GF-D8 (cell line): ENCODE results near the gene RNF214.

Experiments
- DNase-seq: peaks from one replicate; lab custom pipeline; 2025; lab: John Stamatoyannopoulos, UW

Gene RNF214

DNA sequence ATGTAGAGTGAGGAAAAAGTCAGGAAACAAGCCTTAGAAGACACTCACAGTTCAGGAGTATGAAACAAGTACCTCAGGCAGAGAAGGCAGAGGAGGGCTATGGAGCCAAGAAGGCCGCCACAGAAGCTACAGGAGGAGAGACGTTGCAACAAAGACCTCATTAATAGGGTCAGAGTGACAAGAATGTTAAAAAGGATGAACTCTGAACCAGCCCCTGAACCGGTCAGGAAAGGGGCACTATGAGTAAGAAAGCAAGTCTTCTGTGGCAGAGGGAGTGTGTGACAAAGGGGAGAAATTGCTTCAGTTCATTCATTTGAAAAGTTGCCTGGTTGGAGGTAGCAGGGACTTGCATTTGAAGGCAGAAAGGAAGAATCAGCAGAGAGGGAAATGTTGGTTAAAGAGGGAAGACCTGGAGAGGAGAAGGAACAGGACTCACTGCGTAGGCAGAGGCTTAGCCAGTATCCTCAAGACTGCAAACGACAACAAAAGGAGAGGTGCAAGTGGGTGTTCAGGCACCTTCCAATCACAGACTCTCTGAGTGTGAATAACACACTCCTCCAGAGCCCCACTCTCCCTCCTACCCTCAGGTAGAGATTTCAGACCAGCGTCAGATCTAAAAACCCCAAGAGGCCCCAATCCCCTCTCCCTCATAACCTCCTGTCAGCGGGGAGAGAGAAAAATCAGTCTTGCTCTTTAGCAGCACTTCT lies 17.9 kb upstream of the RNF214 start:
- no peak for DNase-seq

DNA sequence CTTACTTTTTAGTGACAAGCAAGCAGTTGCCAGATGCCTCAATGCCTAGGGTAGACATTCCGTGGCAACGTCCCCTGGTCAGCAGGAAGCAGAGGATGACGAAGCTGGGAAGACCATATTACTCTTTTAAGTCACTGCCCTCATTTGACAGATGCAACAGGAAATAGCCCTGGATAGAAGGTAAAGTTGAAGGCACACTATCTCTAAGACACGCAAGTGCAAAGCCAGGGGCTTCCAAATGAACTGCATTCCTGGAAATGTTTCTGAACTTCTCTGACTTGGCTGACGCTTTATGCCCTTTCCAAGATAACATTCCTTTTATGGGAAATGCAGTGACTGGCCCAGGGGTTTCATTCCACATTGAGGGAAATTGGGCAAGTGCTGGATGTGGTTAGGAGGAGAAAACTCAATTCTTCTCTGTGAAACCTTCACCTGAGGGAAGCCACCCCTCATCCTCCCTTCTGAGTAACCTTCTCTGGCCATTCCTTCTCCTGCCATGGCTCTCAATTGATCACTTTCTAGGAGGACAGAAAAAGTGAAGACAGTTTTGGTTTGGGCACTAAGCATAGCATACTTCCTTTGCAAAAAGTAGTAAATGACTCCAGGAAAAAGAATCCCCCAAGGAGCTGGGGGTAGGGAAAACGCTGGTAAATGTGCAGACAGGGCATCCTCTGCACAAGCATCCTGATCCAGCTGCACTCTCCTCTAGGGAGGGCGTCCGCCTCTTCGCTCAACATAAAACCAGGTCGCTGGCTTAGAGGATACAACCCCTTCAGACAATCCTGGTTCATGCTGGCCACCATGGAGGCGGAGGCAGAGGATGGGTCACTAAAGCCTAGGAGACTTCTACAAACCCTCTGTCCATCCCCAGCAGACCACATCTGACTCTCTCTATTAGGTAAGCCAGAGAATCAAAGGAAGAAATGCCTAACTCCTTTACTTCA lies 15.1 kb upstream of the RNF214 start:
- DNase-seq = no peak

DNA sequence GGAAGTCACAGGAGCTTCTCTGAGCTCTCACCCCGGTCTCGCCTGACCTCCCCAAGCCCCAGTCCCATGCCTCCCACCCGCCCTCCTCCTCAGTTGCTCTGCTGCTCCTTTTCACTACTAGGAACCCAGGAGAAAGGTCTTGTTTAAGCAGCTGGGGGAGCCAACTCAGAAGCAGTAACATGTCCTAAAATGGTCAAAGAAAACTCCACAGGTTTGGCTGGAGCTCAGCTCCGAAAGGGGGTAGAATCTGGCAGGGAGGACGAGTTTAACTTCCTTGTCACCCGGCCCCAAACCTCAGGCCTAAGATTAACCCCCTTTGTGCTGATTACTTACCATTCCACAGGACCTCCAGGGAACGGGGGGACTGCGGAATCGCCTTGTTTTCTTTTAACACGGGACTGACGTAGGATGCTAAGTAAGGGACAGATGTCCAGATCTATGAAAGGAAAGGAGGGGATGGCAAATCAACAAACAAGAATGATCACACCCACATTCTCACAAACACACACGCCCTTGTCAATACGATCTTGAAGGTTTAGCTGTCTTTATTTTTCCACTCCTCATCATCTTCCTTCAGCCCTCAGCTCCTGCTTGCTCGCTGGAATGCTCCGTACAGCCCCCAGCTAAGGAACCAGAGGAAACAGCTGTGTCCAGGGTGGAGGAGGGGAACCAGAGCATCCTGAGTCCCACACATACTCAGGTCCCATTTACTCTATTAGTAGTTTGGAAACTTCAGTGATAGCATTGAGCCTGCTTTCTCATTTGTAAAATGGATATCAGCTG lies 14.1 kb upstream of the RNF214 start:
- DNase-seq = no peak

DNA sequence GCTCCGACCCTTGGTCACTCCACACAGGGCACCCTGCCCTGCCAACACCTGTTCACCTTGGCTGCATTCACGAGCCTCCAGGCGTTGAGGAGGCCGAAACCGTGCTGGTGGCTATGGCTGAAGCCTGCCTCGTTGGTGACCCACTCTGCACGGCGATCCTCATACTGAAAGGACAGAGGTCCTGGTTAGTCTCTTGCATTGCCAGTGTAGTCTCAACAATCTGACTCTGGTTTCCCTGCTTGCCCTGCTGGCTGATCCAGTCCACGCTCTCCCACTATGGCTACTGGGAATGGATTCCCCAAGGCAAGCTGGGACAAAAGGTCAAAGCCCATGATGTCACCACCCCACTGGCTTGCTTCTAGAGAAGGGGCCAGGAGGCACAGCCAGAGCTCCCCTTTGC lies 13.5 kb upstream of the RNF214 start:
- DNase-seq = no peak

DNA sequence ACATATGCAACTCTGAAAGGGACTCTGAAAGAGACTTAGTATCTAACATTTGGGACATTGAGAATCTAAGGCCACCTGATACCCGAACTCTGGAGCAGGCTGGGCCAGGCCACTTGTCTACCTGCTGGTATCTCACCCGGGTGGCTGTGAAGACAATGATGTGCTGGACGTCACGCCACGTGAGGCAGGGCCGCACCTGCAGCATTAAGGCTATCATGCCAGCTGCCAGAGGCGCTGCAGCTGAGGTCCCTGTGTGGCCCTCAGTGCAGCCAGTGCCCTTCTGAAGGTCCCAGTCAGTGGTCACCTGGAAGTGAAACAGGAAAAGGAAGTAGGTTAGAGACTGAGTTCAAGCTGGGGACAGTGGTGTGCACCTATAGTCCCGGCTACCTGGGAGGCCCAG lies 13.0 kb upstream of the RNF214 start:
- no peak for DNase-seq

DNA sequence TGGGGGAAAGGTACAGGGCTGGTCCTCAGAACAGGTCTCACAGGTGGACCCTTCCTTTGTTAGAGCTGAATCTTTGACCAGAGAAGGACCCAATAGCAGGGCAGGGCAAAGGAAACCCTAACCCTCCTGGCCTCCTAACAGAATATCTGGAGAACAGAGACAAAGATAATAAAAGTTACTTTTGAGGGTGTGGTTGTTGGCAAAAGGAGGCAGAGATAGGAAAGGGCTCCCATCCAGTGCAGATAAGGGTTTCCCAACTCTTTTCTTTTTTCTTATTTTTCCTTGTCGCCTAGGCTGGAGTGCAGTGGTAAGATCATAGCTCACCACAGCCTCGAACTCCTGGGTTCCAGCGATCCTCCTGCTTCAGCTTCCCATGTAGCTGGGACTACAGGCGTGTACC lies 12.5 kb upstream of the RNF214 start:
- DNase-seq = no peak

DNA sequence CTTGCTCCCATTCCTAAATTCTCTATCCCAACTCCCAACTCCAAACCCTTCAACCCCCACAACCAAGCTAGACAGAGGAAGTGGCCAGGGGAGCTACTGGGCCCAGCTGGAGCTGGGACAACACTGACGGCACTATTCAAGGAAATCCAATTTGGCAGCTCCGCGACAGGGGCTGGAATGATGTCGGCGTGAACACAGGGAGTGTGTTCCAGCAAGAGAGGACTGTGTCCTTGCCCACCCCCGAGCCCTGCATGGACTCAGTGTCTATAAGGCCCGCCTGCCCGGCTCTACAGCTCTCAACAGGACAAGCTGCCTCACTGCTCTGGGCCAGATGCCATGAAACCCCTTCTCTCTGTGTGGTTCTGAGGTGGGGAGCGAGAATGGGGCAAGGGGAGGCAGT lies 11.9 kb upstream of the RNF214 start:
- DNase-seq = no peak

DNA sequence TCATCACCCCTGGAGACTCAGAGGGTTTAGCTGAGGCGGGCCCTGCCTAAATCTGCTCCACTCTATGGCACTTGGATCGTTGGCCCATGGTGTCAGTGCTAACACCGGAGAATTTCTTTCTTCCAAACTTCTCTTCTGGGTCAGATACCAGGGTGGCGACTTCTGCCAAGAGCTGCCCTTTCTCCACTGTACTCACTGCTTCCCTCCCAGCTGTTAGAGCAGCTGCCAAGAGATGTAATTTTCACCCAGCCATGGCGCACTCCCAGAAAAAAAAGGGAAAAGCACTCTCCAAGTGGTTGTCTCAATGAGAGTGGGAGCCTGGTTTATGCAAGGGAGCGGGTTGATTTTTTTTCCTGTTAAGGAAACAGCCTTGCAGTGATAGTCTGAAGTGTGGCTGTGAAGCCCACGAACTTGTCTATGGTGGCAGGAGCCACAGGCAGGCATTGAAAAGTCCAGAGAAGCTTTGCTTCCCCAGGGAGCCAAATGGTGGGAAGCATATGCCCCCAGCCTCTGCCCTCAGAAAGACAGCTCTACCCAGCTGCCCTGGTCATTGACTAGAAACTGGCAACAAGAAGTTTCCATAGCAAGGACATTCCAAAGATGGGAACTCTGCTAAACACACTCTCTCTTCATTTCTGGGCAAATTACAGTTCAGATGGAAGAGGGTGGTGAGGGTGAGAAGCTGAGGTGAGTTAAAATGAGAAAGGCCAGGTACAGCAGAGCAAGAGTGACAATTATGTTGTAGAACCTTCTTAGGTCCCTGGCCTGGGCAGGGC lies 11.3 kb upstream of the RNF214 start:
- DNase-seq = no peak

DNA sequence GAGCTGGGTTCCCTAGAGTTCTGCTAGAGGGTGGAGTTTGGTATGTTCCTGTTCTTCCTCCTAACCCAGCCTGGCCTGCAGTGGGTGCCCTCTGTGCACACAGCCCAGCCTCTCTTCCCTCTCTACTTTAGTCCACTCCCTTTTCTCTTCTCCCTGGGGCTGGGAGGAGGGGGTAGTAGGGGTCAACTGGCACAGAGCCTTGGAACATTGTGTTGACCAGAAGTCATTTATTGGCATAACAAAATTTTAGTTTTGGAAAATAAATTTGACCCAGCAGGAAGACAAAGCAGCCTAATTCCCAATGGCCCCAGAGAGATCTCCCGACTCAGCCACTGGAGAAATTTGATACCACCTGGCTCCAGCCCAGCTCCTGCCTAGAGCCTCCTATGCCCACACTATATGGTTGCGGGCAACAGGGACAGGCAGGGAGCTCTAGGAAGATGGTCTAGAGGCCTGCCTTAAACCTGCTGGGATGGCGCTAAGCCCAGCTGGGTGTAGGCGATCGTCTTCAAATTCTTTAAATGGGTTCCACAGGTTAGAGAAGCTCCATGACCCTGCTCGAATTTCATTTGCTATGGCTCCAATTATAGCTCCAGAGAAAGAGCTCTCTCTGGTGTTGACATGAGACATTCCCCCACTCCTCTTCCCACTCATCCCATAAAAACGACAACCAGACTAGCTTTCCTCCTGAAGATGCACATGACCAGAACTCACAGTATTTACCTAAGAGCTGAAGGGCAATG lies 10.5 kb upstream of the RNF214 start:
- DNase-seq = no peak

DNA sequence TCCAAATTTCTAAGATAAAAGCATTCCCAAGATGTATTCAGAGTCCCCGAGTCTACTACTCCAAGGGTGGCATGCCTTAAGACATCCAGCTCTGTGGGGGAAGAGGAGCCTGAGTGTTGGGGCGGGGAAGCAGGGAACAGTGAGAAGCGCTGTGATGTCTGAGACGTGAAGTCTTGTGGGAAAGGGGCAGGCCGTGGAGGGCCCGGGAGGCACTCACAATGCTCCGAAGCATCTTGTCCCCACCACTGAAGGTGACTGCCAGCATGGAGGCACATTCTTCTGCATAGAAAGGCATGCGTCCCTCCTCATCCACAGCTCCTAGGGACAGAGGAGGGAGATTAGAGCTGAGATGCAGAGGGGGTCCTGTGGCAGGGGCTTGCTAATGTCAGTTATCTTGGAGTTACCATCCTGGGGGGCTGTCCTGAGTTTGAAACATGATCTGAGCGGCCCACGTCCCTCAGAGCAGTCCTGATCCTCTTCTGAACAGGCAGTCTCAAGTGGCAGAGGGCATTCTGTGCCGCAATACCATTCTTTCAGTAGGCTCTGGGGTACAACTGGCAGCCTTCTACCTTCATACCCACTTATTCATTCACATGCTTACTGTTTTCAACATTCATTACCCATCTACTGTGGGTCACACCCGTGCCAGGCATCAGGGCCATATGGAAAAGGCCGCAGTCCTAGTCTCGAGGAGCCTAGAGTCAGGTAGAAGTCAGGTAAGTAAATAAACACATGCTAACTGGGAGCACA lies 9.3 kb upstream of the RNF214 start:
- DNase-seq = no peak

DNA sequence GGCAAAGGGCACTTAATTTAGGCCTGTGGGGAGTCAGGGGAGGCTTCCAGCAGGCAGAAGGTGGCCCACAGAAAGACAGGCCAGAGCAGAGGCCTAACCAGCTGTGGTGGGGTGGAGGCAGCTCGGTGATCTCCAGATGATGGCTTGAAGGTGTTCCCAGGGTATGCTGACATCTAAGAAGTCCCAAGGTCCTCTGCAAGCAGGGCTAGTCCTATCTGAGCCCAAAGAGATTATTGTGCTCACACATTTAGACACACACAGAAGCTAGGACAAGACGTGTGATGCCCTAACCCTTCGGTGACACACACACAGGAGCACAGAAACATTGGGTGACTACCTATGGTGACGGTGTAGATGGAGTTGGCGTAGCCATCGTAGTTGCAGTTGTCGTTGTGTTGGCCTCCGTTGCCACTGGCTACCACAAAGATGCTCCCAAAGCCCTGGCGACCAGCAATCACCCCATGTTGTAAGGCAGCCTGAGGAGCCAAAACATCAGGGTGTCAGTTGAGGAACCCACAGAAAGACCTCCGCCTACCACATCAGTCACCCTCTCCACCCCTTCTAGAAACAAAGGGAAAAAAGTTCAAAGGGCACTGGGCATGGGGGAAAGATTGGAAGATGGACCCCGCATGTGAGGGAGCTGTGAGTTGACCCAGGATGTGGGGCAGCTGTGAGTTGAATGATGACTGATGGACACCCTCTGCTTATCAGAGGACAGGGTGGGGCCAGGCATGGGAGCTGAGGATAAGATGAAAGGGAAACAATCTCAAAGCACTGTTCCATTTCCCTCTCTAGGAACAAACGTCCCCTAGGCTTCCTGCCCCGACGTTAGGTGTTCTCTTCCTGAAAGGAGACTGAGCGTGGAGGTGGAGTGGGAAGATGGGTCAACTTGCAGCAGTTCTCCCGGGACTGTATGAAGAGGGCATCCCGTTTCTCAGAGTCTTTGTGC lies 8.5 kb upstream of the RNF214 start:
- DNase-seq = no peak

DNA sequence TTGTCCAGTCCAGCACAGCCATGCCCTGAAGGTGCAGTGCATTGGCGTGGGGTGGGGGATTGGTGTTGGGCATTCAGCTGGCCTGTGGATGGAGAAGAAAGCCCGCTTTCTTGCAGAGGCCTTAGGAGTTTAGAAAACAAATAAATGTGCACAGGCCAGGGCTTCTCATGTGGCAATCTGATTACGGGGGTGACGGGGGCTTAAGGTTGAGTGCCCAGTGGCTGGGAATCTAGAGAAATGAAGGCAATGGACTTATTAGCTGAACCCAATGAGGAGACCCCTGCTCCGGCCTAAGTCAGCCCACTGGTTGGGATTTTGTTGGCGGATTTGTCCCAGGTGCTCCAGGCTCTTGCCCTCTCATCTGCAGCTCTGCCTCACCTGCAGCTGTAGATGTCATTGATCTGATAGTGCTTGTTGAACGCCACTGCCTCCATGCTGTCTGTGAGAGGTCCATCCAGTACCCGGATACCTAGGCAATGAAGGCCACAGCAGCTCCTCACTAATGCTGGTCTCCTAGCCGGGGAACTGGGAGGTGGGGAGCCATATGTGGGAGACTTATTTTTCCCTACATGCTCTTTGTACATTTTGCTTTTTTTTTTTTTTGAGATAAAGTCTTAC lies 6.8 kb upstream of the RNF214 start:
- DNase-seq = no peak

DNA sequence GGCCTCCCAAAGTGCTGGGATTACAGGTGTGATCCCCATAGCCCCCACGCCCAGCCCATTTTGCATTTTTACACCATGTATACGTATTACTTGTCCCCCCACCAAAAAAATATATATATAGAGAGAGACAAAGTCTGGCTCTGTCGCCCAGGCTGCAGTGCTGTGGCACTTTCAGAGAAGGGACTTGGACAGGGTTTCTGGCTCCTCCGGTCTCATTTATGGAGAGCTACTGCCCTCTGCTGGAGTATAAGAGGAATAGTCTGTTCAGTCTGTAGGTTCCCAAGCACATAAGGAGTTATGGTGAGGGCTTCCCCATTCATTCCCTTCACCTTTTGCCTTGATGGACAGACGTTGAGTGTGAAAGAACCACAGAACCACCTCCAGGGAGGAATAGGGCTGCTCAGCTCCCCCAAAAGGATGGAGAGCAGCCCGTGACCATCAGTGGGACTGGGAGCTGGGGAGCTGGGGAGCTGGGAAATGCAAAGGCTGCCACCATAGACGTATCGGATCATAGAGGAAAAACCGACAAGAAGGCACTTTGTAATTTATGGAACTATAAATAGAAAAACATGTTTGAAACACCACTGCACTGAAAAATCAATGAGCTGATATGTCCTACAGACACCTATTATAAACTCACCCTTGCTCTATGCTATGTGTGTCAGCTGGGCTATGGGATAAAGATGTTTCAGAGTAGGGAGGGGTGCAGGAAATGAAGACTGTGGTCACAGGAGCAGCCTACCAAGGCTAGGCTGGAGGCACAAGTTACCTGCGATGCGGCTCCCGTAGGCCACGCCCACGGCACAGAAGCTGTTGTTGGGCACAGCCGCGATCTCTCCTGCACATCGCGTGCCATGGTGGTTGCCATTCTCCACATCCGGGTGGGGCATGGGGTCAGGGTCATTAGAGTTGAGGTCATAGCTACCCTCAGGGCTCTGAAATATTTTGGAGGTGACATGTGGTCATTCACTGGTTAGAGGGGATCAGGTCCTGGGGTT lies 5.8 kb upstream of the RNF214 start:
- DNase-seq = peak; percentile 89

DNA sequence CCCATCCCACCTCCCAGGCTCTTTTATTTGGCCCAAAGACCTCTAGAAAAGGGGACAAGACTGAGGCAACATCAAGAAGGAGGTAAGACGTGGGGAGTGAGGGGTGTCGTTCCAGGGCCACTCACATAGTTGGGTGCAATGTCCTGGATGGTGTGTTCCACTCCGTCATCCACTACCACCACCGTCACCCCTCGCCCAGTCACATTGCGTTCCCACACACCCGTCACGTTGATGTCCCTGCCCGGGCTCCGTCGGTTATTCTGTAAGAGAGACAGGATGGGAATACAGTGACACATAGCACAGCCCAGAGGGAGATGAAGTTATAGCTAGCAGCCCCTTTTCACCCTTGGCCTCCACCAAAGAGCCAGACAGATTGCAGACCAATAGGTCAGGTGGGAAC lies 4.4 kb upstream of the RNF214 start:
- DNase-seq = no peak

DNA sequence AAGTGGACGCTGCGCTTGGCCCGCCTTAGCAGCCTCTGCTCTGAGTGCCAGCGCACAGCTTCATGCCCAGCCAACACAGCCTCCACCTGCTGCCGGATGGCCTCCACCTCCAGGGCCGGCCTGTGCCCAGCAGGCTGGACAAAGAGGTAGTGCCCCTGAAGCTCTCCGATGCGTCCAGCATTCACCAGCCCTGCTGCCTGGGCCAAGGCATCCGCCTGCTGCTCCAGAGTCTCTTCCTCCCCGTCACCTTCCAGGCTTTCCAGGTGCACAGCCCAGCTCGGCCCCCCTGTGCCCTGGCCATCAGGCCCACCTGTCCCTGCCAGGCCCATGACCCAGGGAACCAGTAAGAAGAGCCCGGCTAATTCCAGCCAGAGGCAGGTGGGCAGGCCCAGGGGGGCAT lies 3.1 kb upstream of the RNF214 start:
- no peak for DNase-seq

DNA sequence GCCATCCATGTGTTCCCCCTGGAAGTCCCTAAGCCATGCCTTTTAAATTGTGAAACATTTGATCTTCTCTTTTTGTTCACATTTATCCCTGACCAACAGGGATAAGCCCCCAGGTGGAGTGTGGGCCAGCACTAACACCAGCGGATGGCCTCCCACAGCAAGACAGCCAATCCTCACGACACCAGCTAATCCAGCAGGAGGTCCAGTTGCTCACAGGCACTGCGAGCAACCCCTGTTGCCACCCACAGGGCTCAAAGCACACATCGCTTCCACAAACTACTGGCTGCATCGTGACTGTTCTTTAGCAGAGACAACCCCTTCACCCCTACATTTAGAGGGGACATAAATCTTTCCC lies 2.6 kb upstream of the RNF214 start:
- no peak for DNase-seq

DNA sequence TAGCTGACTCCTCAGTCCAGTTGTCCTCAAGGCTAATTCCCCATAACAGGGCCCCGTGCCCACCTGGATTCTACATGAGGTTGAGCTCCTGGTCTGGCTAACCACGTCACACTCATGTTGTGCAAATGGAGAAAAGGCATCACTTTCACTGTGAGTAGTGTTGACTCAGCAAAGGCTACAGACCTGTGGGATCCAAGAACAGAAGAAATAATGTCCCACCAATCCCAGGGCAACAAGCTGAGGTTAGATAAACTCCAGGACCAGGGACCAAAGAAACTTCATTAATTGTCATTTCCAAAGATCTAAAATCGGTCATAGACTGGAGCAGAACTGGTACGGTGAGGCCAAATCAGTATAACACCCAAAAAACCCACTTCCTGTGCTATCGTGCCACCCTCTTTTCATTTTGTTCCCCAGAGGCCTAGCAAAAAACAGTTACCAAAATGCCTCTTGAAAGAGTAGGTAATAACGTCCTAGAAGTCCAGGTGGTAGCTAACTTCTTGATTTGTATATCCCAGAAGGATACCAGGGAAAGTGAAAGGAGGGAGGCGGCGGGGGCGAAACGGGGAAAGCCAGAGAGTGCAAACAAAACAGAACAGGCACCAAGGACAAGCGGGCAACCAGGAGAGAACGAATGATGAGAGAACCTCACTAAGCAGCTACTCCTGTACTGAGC lies 2.0 kb upstream of the RNF214 start:
- DNase-seq = no peak
